Body of pancreas (tissue), 4 donors: Measurements from ENCODE around the gene AGBL4. TPM values are rescaled to one million over a fixed set of nuclear protein-coding genes. Genes with fewer than 3 reads are reported as not detected.
"Not testable (repeated sequence)": the region's sequence is repeated elsewhere in the genome, so short reads cannot be mapped to it uniquely, and the experiment has no call there.

Experiments used
- ATAC-seq: fragments of 150-250 bp; one replicate; pipeline ENCODE4 v1.9.1; 2016
- DNase-seq, 4 donors: peaks; one replicate each; pipeline ENCODE4 v3.0.0-alpha.2; 2019
- H3K27ac ChIP-seq, 4 donors: fragments of 200-600 bp; sonication (generic); 1 replicate in 3 of 4; 2 replicates in 1 of 4; pipeline versions ENCODE4 v1.5.1 to v1.6.1; 2016 to 2019; ENCODE audit warnings: mild to moderate bottlenecking in 1 of 4, mixed read lengths in 1 of 4, moderate library complexity in 1 of 4
- H3K27me3 ChIP-seq, 2 donors: fragments of 200-600 bp; sonication (generic); one replicate each; pipeline ENCODE4 v1.6.0; 2016; ENCODE audit warnings: mild to moderate bottlenecking in 1 of 2
- H3K36me3 ChIP-seq, 2 donors: fragments of 200-600 bp; sonication (generic); replicated peaks in 1 of 2; 2 replicates each; pipeline ENCODE4 v1.5.1; 2016; ENCODE audit warnings: low read depth in 2 of 2; ENCODE audit not compliant: insufficient read depth in 1 of 2
- H3K4me1 ChIP-seq: fragments of 200-600 bp; sonication (generic); one replicate; pipeline ENCODE4 v1.6.0; 2016
- H3K4me3 ChIP-seq, 2 donors: fragments of 200-600 bp; sonication (generic); 1 replicate in 1 of 2; 2 replicates in 1 of 2; pipeline ENCODE4 v1.5.1; 2016 to 2019
- H3K9me3 ChIP-seq, 3 donors: fragments of 200-600 bp; sonication (generic); 1 replicate in 2 of 3; 2 replicates in 1 of 3; pipeline ENCODE4 v1.5.1; 2016
- POLR2A ChIP-seq, 3 donors: fragments of 450-650 bp; IDR thresholded peaks; one replicate each; pipeline ENCODE4 v1.6.1; 2016; ENCODE audit warnings: antibody characterized with exemption in 3 of 3, mild to moderate bottlenecking in 2 of 3
- WGBS, 2 donors: methylation state at CpG; one replicate each; pipeline ENCODE4 v1.1.5; 2017; 5-methylcytosine and 5-hydroxymethylcytosine counted together
- intact Hi-C: fragments of 100-400 bp; cut with DNase I; formaldehyde crosslinking; loops from one replicate; pipeline ENCODE4 v1.15.1; 2023
- total RNA-seq, 2 donors: library from RNA; depleted of rRNA; stranded (reverse); fragments of >200 nt; gene quantifications; one replicate each; pipeline ENCODE4 v1.1.0, GENCODE V29; 2016
- TF ChIP-seq, protein P1 (sequence below), 7 experiments: fragments of 450-650 bp in 4 of 7; fragments of 200-600 bp in 3 of 7; sonication (generic) in 3 of 7; IDR thresholded peaks; one replicate each; pipeline ENCODE4 v1.5.1; 2016 to 2019; ENCODE audit warnings: antibody characterized with exemption in 7 of 7

Gene AGBL4
- total RNA-seq, 2 donors from 2014 or later, result 0.33 to 0.78 TPM

- DNase-seq, result peak; percentile 40 to 65 (median 60)
- intact Hi-C loops, result loop anchor here (5.0 kb wide), 1 partner anchor 354 kb away; no protein-coding TSS in a partner anchor
Measured at GRCh38 chr1:49298304-49298703, 725.5 kb downstream of the AGBL4 start.

DNA sequence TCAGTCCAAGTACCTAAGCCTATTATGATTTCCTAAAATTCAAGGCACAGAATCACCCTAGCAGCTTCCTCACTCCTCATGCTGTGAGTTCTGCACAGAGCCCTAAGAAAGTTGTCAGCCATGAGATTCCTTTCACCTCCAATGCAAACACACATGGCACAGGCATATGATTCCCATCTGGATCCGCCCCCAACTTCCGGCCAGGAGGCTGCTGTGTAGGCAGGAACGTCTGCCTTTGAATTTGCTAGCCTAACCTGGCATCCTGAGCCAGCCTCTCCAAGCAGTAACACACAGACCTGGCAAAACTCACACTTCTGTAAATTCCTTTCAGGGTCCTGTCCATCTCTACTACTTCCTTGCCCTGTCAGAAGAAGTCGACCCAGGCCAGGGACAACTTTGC, 726.0 kb downstream of the AGBL4 start:
- no peaks in the 10 kb centered on the region for H3K36me3 ChIP-seq
- H3K4me1 ChIP-seq, result no peaks in the 10 kb centered on the region
- intact Hi-C loops, result loop anchor here (5.0 kb wide), 1 partner anchor 355 kb away; no protein-coding TSS in a partner anchor
- DNase-seq, result no peak
- H3K9me3 ChIP-seq, result peaks cover 0 to under 1% (median 0%) of the 10 kb centered on the region in 3 donors
- ATAC-seq, result no peak
- TF ChIP-seq, protein P1, sequence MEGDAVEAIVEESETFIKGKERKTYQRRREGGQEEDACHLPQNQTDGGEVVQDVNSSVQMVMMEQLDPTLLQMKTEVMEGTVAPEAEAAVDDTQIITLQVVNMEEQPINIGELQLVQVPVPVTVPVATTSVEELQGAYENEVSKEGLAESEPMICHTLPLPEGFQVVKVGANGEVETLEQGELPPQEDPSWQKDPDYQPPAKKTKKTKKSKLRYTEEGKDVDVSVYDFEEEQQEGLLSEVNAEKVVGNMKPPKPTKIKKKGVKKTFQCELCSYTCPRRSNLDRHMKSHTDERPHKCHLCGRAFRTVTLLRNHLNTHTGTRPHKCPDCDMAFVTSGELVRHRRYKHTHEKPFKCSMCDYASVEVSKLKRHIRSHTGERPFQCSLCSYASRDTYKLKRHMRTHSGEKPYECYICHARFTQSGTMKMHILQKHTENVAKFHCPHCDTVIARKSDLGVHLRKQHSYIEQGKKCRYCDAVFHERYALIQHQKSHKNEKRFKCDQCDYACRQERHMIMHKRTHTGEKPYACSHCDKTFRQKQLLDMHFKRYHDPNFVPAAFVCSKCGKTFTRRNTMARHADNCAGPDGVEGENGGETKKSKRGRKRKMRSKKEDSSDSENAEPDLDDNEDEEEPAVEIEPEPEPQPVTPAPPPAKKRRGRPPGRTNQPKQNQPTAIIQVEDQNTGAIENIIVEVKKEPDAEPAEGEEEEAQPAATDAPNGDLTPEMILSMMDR (IDR thresholded peaks at IDR 0.05), result no peak
- no peak for TF ChIP-seq POLR2A (IDR thresholded peaks at IDR 0.05)
- WGBS, 2 donors, result 20 to 34% methylated on average over 4 of the region's 4 CpGs
- no peak overlapping the region for H3K27ac ChIP-seq
- no peaks in the 10 kb centered on the region for H3K27me3 ChIP-seq
- H3K4me3 ChIP-seq, result no peak overlapping the region

More at GRCh38 chr1:49298304-49298703, 725.5 kb downstream of the AGBL4 start:
- no peak overlapping the region for H3K4me3 ChIP-seq
- H3K9me3 ChIP-seq, result no peaks in the 10 kb centered on the region
- peak; percentile 48 for ATAC-seq
- TF ChIP-seq, protein P1 (IDR thresholded peaks at IDR 0.05), result no peak
- TF ChIP-seq POLR2A (IDR thresholded peaks at IDR 0.05), result no peak
- WGBS, 2 donors, result 0 to 21% methylated on average over 1 to 2 of the region's 2 CpGs
- H3K4me1 ChIP-seq, result no peaks in the 10 kb centered on the region
- H3K36me3 ChIP-seq, result no peaks in the 10 kb centered on the region
- no peaks in the 10 kb centered on the region for H3K27me3 ChIP-seq
- H3K27ac ChIP-seq, result no peak overlapping the region

GRCh38 chr1:49294539-49294938, 729.2 kb downstream of the AGBL4 start:
- no peaks in the 10 kb centered on the region for H3K36me3 ChIP-seq
- no peak overlapping the region for H3K27ac ChIP-seq
- H3K4me3 ChIP-seq, result no peak overlapping the region
- peaks cover 0 to 10% (median 0%) of the 10 kb centered on the region in 3 donors for H3K9me3 ChIP-seq
- no peak for DNase-seq
- no peaks in the 10 kb centered on the region for H3K27me3 ChIP-seq
- ATAC-seq, result no peak
- no peaks in the 10 kb centered on the region for H3K4me1 ChIP-seq
- 67 to 75% methylated on average over 2 of the region's 2 CpGs for WGBS, 2 donors
- intact Hi-C loops, result no loop called here
- TF ChIP-seq, protein P1 (IDR thresholded peaks at IDR 0.05), result no peak
- TF ChIP-seq POLR2A (IDR thresholded peaks at IDR 0.05), result no peak

DNA sequence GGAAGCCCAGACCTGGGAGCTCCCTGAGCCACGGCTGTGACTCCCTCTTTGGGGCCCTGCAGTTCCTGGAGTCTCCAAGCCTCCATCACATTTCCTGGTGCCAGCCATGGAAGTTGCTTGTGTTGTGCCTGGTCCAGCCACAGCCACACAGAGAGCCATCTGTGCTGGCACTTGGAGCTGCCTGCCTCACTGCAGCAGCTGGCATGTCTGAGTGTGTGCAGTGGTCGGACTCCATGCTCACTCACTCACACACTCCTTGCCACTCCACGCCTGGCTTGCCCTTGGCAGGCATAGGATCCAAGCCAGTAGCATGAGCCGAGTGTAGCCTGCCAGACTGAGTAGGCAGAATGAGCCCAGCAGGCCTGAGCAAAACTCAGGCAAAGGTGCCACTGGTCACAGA, 730.7 kb downstream of the AGBL4 start:
- Histone ChIP-seq H3K36me3 (no peaks in the 10 kb centered on the region), H3K27me3 (no peaks in the 10 kb centered on the region), H3K4me1 (no peaks in the 10 kb centered on the region), H3K4me3 (no peak overlapping the region), H3K27ac (no peak overlapping the region), H3K9me3 (peaks cover 0 to 10% (median 0%) of the 10 kb centered on the region in 3 donors)
- WGBS, 2 donors, result 60 to 74% methylated on average over 4 of the region's 4 CpGs
- ATAC-seq, result no peak
- intact Hi-C loops, result no loop called here
- no peak for TF ChIP-seq POLR2A (IDR thresholded peaks at IDR 0.05)
- TF ChIP-seq, protein P1 (IDR thresholded peaks at IDR 0.05), result no peak
- DNase-seq, result no peak

GRCh38 chr1:49257211-49258049, 766.3 kb downstream of the AGBL4 start:
- DNase-seq, result peak in 1 of 4 donors; percentile 5
- intact Hi-C loops, ATAC-seq: not testable (repeated sequence)

More at GRCh38 chr1:49257211-49258049, 766.3 kb downstream of the AGBL4 start:
- H3K4me3 ChIP-seq, H3K4me1 ChIP-seq, H3K27ac ChIP-seq, H3K9me3 ChIP-seq, H3K36me3 ChIP-seq, H3K27me3 ChIP-seq: not testable (repeated sequence)
- WGBS, 2 donors, result 77 to 80% methylated on average over 28 to 31 of the region's 32 CpGs
